Astrocyte (in vitro differentiated cells and primary cell): ENCODE results near the gene SMAD7.

ENCODE experiments used
- EZH2 ChIP-seq: IDR thresholded peaks from 2 replicates; pipeline ENCODE4 v1.6.1; 2012; ENCODE audit warnings: mild to moderate bottlenecking, low read length, inconsistent platforms; ENCODE audit not compliant: insufficient read depth
- TF ChIP-seq, protein P1 (sequence below): IDR thresholded peaks from 2 replicates; pipeline ENCODE4 v1.5.1; 2011; ENCODE audit warnings: low read depth, mild to moderate bottlenecking, inconsistent platforms, low read length, moderate library complexity; ENCODE audit not compliant: insufficient read depth

DNA sequence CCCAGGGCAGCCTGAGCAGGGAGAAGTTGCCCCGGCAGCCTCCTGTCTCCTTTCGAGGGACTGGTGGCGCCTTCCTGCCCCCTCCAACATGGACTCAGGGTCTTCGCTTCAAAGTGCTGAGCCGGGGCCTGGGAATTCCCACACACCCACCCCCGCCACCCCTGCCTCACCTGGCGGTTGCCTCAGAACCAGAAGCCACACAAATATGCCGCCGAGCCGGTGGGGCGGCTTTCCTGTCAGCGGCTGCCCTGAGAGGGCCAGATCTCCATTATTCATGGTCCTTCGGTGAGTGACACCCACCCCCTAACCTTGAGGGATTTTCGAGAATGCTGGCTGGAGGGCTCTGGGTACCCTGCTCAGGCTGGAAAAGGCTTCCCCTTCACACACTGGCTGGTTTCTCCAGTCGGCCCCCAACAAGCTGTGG is 71.7 kb downstream of the SMAD7 start:
- TF ChIP-seq, protein P1, sequence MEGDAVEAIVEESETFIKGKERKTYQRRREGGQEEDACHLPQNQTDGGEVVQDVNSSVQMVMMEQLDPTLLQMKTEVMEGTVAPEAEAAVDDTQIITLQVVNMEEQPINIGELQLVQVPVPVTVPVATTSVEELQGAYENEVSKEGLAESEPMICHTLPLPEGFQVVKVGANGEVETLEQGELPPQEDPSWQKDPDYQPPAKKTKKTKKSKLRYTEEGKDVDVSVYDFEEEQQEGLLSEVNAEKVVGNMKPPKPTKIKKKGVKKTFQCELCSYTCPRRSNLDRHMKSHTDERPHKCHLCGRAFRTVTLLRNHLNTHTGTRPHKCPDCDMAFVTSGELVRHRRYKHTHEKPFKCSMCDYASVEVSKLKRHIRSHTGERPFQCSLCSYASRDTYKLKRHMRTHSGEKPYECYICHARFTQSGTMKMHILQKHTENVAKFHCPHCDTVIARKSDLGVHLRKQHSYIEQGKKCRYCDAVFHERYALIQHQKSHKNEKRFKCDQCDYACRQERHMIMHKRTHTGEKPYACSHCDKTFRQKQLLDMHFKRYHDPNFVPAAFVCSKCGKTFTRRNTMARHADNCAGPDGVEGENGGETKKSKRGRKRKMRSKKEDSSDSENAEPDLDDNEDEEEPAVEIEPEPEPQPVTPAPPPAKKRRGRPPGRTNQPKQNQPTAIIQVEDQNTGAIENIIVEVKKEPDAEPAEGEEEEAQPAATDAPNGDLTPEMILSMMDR, result no peak
- no peak for TF ChIP-seq EZH2
